Esophagus muscularis mucosa (tissue), 4 donors: ENCODE results near the gene RFX6. TPM values are rescaled to one million over a fixed set of nuclear protein-coding genes. Genes with fewer than 3 reads are reported as not detected.

ENCODE experiments used
- DNase-seq: peaks from one replicate; pipeline ENCODE4 v3.0.0-alpha.2; 2017; ENCODE audit errors: extremely low spot score
- H3K27ac ChIP-seq, 4 donors: fragments of 200-600 bp; sonication (generic); replicated peaks in 1 of 4; 1 replicate in 3 of 4; 2 replicates in 1 of 4; pipeline ENCODE4 v1.5.1; 2016 to 2019; ENCODE audit warnings: mild to moderate bottlenecking in 1 of 4
- H3K27me3 ChIP-seq, 4 donors: fragments of 200-600 bp; sonication (generic); one replicate each; pipeline versions ENCODE4 v1.5.1 to v1.6.0; 2016 to 2019
- H3K36me3 ChIP-seq, 4 donors: fragments of 200-600 bp; sonication (generic); one replicate each; pipeline ENCODE4 v1.5.1; 2016 to 2019
- H3K4me1 ChIP-seq, 4 donors: fragments of 200-600 bp; sonication (generic); one replicate each; pipeline ENCODE4 v1.5.1; 2016 to 2019
- H3K4me3 ChIP-seq, 4 donors: fragments of 200-600 bp; sonication (generic); 1 replicate in 2 of 4; 2 replicates in 2 of 4; pipeline ENCODE4 v1.5.1; 2016 to 2019; ENCODE audit warnings: mild to moderate bottlenecking in 4 of 4, moderate library complexity in 1 of 4
- H3K9me3 ChIP-seq, 4 donors: fragments of 200-600 bp; sonication (generic); 1 replicate in 3 of 4; 2 replicates in 1 of 4; pipeline ENCODE4 v1.5.1; 2016 to 2019
- CTCF ChIP-seq, 3 experiments: fragments of 200-600 bp in 2 of 3; fragments of 450-650 bp in 1 of 3; sonication (generic) in 2 of 3; IDR thresholded peaks; one replicate each; pipeline ENCODE4 v1.5.1; 2017 to 2019; ENCODE audit warnings: antibody characterized with exemption in 3 of 3, mild to moderate bottlenecking in 2 of 3, moderate library complexity in 1 of 3
- EP300 ChIP-seq: sonication (generic); formaldehyde crosslinking; IDR thresholded peaks from one replicate; pipeline ENCODE4 v1.6.1; 2017; ENCODE audit warnings: antibody characterized with exemption
- POLR2A ChIP-seq: fragments of 450-650 bp; IDR thresholded peaks from one replicate; pipeline ENCODE4 v1.6.1; 2017; ENCODE audit warnings: antibody characterized with exemption, moderate library complexity, mild to moderate bottlenecking, low read depth
- POLR2AphosphoS5 ChIP-seq, 2 donors: sonication (generic); formaldehyde crosslinking; IDR thresholded peaks; one replicate each; pipeline ENCODE4 v1.6.1; 2017; ENCODE audit warnings: antibody characterized with exemption in 2 of 2
- WGBS: methylation state at CpG from one replicate; pipeline ENCODE4 v1.1.5; 2018; 5-methylcytosine and 5-hydroxymethylcytosine counted together
- intact Hi-C: fragments of 100-400 bp; cut with DNase I; formaldehyde crosslinking; loops from one replicate; pipeline ENCODE4 v1.15.1; 2023
- total RNA-seq, 4 donors: library from RNA; depleted of rRNA; stranded (reverse); fragments of >200 nt; gene quantifications; one replicate each; pipeline versions ENCODE4 v1.1.0 to v1.2.1, GENCODE V29; 2016

The RFX6 gene
- total RNA-seq, 4 donors from 2014 or later = not detected

- no peak for DNase-seq
- intact Hi-C loops = no loop called here
- 90% methylated on average over 2 of the region's 2 CpGs for WGBS
These were observed 11.8 kb downstream of the RFX6 start for GRCh38 chr6:116888732-116889360.

GRCh38 chr6:116894669-116895068 is 17.6 kb downstream of the RFX6 start:
- WGBS = 53% methylated on average over 1 of the region's 1 CpG
- Histone ChIP-seq H3K27ac (no peak overlapping the region), H3K4me1 (no peaks in the 10 kb centered on the region), H3K4me3 (no peak overlapping the region), H3K9me3 (no peaks in the 10 kb centered on the region), H3K36me3 (no peaks in the 10 kb centered on the region), H3K27me3 (no peaks in the 10 kb centered on the region)
- TF ChIP-seq POLR2A (no peak), POLR2AphosphoS5 (IDR thresholded peaks at IDR 0.05) (no peak), CTCF (IDR thresholded peaks at IDR 0.05) (no peak), EP300 (no peak)
- intact Hi-C loops = no loop called here
- DNase-seq = no peak

More at GRCh38 chr6:116888732-116889360, 11.8 kb downstream of the RFX6 start:
- no peaks in the 10 kb centered on the region for H3K9me3 ChIP-seq
- H3K36me3 ChIP-seq = no peaks in the 10 kb centered on the region
- H3K4me1 ChIP-seq = no peaks in the 10 kb centered on the region
- H3K4me3 ChIP-seq = no peak overlapping the region
- no peak for TF ChIP-seq POLR2AphosphoS5 (IDR thresholded peaks at IDR 0.05)
- TF ChIP-seq CTCF (IDR thresholded peaks at IDR 0.05) = no peak
- TF ChIP-seq EP300 = no peak
- TF ChIP-seq POLR2A = no peak
- H3K27ac ChIP-seq = no peak overlapping the region
- H3K27me3 ChIP-seq = no peaks in the 10 kb centered on the region

- no peaks in the 10 kb centered on the region for H3K36me3 ChIP-seq
- no peak overlapping the region for H3K4me3 ChIP-seq
- H3K27ac ChIP-seq = no peak overlapping the region
- 82% methylated on average over 2 of the region's 2 CpGs for WGBS
- intact Hi-C loops = no loop called here
- H3K4me1 ChIP-seq = no peaks in the 10 kb centered on the region
- TF ChIP-seq EP300 (no peak), POLR2AphosphoS5 (IDR thresholded peaks at IDR 0.05) (no peak), CTCF (IDR thresholded peaks at IDR 0.05) (no peak), POLR2A (no peak)
- no peak for DNase-seq
- no peaks in the 10 kb centered on the region for H3K27me3 ChIP-seq
- no peaks in the 10 kb centered on the region for H3K9me3 ChIP-seq
These were observed 18.9 kb downstream of the RFX6 start for GRCh38 chr6:116895935-116896334.

- DNase-seq = no peak
- TF ChIP-seq POLR2AphosphoS5 (IDR thresholded peaks at IDR 0.05) (no peak), POLR2A (no peak), CTCF (IDR thresholded peaks at IDR 0.05) (no peak), EP300 (no peak)
- H3K27ac ChIP-seq = no peak overlapping the region
- H3K27me3 ChIP-seq = no peaks in the 10 kb centered on the region
- no peaks in the 10 kb centered on the region for H3K36me3 ChIP-seq
- WGBS = 41% methylated on average over 3 of the region's 3 CpGs
- no peaks in the 10 kb centered on the region for H3K4me1 ChIP-seq
- H3K4me3 ChIP-seq = no peak overlapping the region
- intact Hi-C loops = no loop called here
- peaks cover 0 to 13% (median 2%) of the 10 kb centered on the region in 4 donors for H3K9me3 ChIP-seq
These were observed 25.6 kb downstream of the RFX6 start for GRCh38 chr6:116902634-116903033.
